ENCODE data around the gene SRGAP1. TPM values are rescaled to one million over a fixed set of nuclear protein-coding genes. Genes with fewer than 3 reads are reported as not detected.

SRGAP1 gene
- total and polyA plus RNA-seq, 2 experiments from 2014 or later, result 9.2 to 10.8 TPM

GRCh38 chr12:64019654-64020053 is 175.2 kb downstream of the SRGAP1 start:
- Histone ChIP-seq H2AFZ (no peak overlapping the region), H3K9me2 (replicated peaks; ENCODE audit: insufficient read depth) (no peaks in the 10 kb centered on the region), H3K79me2 (no peaks in the 10 kb centered on the region), H3K36me3 (replicated peaks; ENCODE audit: insufficient read depth, low read depth) (no peaks in the 10 kb centered on the region), H3K4me2 (no peak overlapping the region), H3K4me3 (no peak overlapping the region), H3K27me3 (no peaks in the 10 kb centered on the region), H3K9me3 (ENCODE audit: low read depth) (no peaks in the 10 kb centered on the region), H3K27ac (no peak overlapping the region), H3K4me1 (ENCODE audit: insufficient read depth) (no peaks in the 10 kb centered on the region), H4K20me1 (ENCODE audit: insufficient read depth, poor library complexity, severe bottlenecking) (no peaks in the 10 kb centered on the region)
- no peak for TF ChIP-seq EZH2phosphoT487 (IDR thresholded peaks at IDR 0.05; ENCODE audit: low read depth, severe bottlenecking, unreplicated experiment)
- no peak for TF ChIP-seq CTCF (IDR thresholded peaks at IDR 0.05; ENCODE audit: poor library complexity)
- no peak for TF ChIP-seq EZH2 (IDR thresholded peaks at IDR 0.05; ENCODE audit: borderline replicate concordance)
- DNase-seq (ENCODE audit: low spot score), result no peak
- 97% methylated on average over 1 of the region's 1 CpG for WGBS (ENCODE audit: low lambda C conversion rate, missing lambda C conversion rate)

DNA sequence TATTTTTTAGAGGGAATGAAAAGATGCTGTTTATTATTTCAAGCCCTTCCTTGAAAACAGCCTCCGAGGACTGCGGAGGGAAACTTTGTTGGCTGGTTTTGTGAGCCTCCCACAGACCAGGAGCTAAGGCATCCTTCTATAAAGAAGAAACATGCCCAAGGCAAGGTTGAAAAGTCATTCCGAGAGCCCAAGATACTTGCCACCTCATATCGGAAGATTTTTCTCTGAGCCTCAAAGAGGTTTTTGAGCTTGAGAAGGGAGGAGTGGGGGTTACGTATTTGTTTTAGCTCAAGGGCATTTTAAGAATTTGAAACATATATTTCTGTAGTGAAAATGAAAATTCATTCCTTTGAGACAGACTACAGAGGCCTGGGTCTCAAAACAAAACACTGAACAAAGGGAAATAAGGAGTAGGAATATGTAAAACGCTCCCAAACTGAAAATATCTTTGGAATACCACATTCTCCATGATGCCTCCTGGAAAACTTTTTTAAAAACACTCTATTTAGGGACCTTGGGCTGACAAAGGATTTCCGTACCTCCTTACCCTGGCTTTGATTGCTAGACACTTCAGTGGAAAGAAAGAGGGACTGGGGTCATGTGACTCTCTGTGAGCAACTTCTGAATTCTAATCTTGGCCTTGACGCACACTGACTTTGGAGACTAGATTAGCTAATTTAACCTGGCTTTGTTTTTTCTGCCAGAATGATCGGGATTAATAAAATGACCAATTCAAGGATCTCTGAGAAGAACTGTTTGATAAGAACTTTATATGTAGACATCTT is 180.9 kb downstream of the SRGAP1 start:
- Histone ChIP-seq H4K20me1 (ENCODE audit: insufficient read depth, poor library complexity, severe bottlenecking) (no peaks in the 10 kb centered on the region), H3K36me3 (replicated peaks; ENCODE audit: insufficient read depth, low read depth) (no peaks in the 10 kb centered on the region), H3K27ac (no peak overlapping the region), H3K9me2 (replicated peaks; ENCODE audit: insufficient read depth) (no peaks in the 10 kb centered on the region), H3K4me2 (no peak overlapping the region), H3K79me2 (no peaks in the 10 kb centered on the region), H3K27me3 (no peaks in the 10 kb centered on the region), H3K4me3 (no peak overlapping the region), H2AFZ (no peak overlapping the region), H3K4me1 (ENCODE audit: insufficient read depth) (no peaks in the 10 kb centered on the region), H3K9me3 (ENCODE audit: low read depth) (no peaks in the 10 kb centered on the region)
- no peak for DNase-seq (ENCODE audit: low spot score)
- 87% methylated on average over 9 of the region's 9 CpGs for WGBS (ENCODE audit: low lambda C conversion rate, missing lambda C conversion rate)
- TF ChIP-seq EZH2phosphoT487 (IDR thresholded peaks at IDR 0.05; ENCODE audit: low read depth, severe bottlenecking, unreplicated experiment), result no peak
- no peak for TF ChIP-seq CTCF (IDR thresholded peaks at IDR 0.05; ENCODE audit: poor library complexity)
- no peak for TF ChIP-seq EZH2 (IDR thresholded peaks at IDR 0.05; ENCODE audit: borderline replicate concordance)

DNA sequence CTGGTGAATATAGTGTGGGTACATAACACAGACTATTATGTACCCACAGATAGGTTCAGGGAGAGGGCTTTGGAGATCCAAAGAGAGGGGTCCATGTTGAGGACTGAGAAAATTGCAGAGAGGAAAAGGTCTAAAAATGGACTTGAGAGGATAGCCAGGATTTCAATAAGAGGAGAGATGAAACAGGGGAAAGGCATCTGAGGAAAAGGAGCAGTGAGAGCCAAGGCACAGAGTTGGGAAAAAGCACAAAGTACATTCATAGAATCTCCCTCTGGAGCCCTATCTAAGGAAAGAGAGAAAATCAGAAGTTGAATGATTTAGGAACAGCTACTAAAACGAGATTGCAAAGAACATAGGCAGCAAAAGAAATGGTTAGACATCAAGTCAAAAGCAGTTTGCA is 182.8 kb downstream of the SRGAP1 start:
- 86% methylated on average over 1 of the region's 1 CpG for WGBS (ENCODE audit: low lambda C conversion rate, missing lambda C conversion rate)
- no peak overlapping the region for H3K4me3 ChIP-seq
- H3K4me1 ChIP-seq (ENCODE audit: insufficient read depth), result no peaks in the 10 kb centered on the region
- no peaks in the 10 kb centered on the region for H3K36me3 ChIP-seq (replicated peaks; ENCODE audit: insufficient read depth, low read depth)
- TF ChIP-seq EZH2phosphoT487 (IDR thresholded peaks at IDR 0.05; ENCODE audit: low read depth, severe bottlenecking, unreplicated experiment) (no peak), EZH2 (IDR thresholded peaks at IDR 0.05; ENCODE audit: borderline replicate concordance) (no peak), CTCF (IDR thresholded peaks at IDR 0.05; ENCODE audit: poor library complexity) (no peak)
- H3K4me2 ChIP-seq, result no peak overlapping the region
- H3K9me2 ChIP-seq (replicated peaks; ENCODE audit: insufficient read depth), result no peaks in the 10 kb centered on the region
- H3K9me3 ChIP-seq (ENCODE audit: low read depth), result no peaks in the 10 kb centered on the region
- no peaks in the 10 kb centered on the region for H3K79me2 ChIP-seq
- H2AFZ ChIP-seq, result no peak overlapping the region
- no peak overlapping the region for H3K27ac ChIP-seq
- no peak for DNase-seq (ENCODE audit: low spot score)
- H4K20me1 ChIP-seq (ENCODE audit: insufficient read depth, poor library complexity, severe bottlenecking), result no peaks in the 10 kb centered on the region
- no peaks in the 10 kb centered on the region for H3K27me3 ChIP-seq
